Thoracic aorta (tissue), 2 donors: ENCODE measurements around the gene ELOVL7. TPM values are rescaled to one million over a fixed set of nuclear protein-coding genes. Genes with fewer than 3 reads are reported as not detected.

Experiments used
- ATAC-seq: fragments of 150-250 bp; one replicate; pipeline ENCODE4 v1.8.0; 2017; ENCODE audit warnings: low read depth; ENCODE audit not compliant: insufficient number of reproducible peaks, low FRiP score
- DNase-seq: peaks from one replicate; pipeline ENCODE4 v3.0.0-alpha.2; 2020; ENCODE audit warnings: low spot score
- H3K27ac ChIP-seq, 2 donors: fragments of 200-600 bp; sonication (generic); 1 replicate in 1 of 2; 2 replicates in 1 of 2; pipeline ENCODE4 v1.5.1; 2016; ENCODE audit warnings: mild to moderate bottlenecking in 2 of 2, moderate library complexity in 2 of 2
- H3K27me3 ChIP-seq: fragments of 200-600 bp; sonication (generic); replicated peaks from 2 replicates; pipeline ENCODE4 v1.6.0; 2016; ENCODE audit warnings: mild to moderate bottlenecking; ENCODE audit not compliant: insufficient read depth
- H3K36me3 ChIP-seq: fragments of 200-600 bp; sonication (generic); one replicate; pipeline ENCODE4 v1.5.1; 2016
- H3K4me1 ChIP-seq, 2 donors: fragments of 200-600 bp; sonication (generic); 1 replicate in 1 of 2; 2 replicates in 1 of 2; pipeline versions ENCODE4 v1.5.1 to v1.6.0; 2016; ENCODE audit warnings: low read depth in 2 of 2, mild to moderate bottlenecking in 1 of 2; ENCODE audit not compliant: control insufficient read depth in 1 of 2
- H3K4me3 ChIP-seq: fragments of 200-600 bp; sonication (generic); 2 replicates; pipeline ENCODE4 v1.5.1; 2016; ENCODE audit warnings: mild to moderate bottlenecking
- H3K9me3 ChIP-seq: fragments of 200-600 bp; sonication (generic); 2 replicates; pipeline ENCODE4 v1.5.1; 2016
- CTCF ChIP-seq: fragments of 200-600 bp; sonication (generic); IDR thresholded peaks from one replicate; pipeline ENCODE4 v1.5.1; 2019; ENCODE audit warnings: antibody characterized with exemption
- total RNA-seq, 2 donors: library from RNA; depleted of rRNA; stranded (reverse); fragments of >200 nt; gene quantifications; one replicate each; pipeline versions ENCODE4 v1.1.0 to v1.2.3, GENCODE V29; 2016

ELOVL7 gene
- total RNA-seq, 2 donors from 2014 or later = 3.0 to 18.5 TPM

- no peaks in the 10 kb centered on the region for H3K36me3 ChIP-seq
- H3K27ac ChIP-seq = no peak overlapping the region
- no peaks in the 10 kb centered on the region for H3K4me1 ChIP-seq
- no peaks in the 10 kb centered on the region for H3K9me3 ChIP-seq
- H3K4me3 ChIP-seq = no peak overlapping the region
- DNase-seq (no peak), ATAC-seq (no peak)
- no peaks in the 10 kb centered on the region for H3K27me3 ChIP-seq
- TF ChIP-seq CTCF = no peak
Observed at GRCh38 chr5:60856066-60856465, 12.0 kb upstream of the ELOVL7 start.

DNA sequence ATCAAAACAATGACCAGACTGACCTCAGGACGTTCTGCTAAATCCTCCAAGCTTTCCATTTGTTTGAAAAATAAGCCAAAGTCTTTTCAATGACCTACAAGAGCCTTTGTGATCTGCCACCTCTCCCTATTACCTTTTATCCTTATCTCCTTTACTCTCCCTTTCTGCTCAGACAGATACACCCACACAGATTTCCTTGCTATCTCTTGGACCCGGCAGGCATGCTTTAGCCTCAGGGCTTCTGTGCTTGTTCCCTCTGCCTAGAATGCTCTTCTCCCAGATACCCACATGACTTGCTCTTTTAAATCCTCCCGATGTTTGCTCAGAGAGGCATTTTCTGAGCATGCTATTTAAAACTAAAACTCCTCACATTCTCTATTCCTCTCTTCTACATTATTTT is 8.9 kb upstream of the ELOVL7 start:
- H3K27me3 ChIP-seq = no peaks in the 10 kb centered on the region
- no peak for DNase-seq
- H3K4me1 ChIP-seq = no peaks in the 10 kb centered on the region
- no peak for TF ChIP-seq CTCF
- H3K9me3 ChIP-seq = no peaks in the 10 kb centered on the region
- no peak for ATAC-seq
- H3K27ac ChIP-seq = no peak overlapping the region
- no peak overlapping the region for H3K4me3 ChIP-seq
- no peaks in the 10 kb centered on the region for H3K36me3 ChIP-seq

- no peak for TF ChIP-seq CTCF
- H3K9me3 ChIP-seq = no peaks in the 10 kb centered on the region
- H3K36me3 ChIP-seq = no peaks in the 10 kb centered on the region
- ATAC-seq = no peak
- H3K27me3 ChIP-seq = no peaks in the 10 kb centered on the region
- no peak for DNase-seq
- no peaks in the 10 kb centered on the region for H3K4me1 ChIP-seq
- no peak overlapping the region for H3K27ac ChIP-seq
- no peak overlapping the region for H3K4me3 ChIP-seq
Observed at GRCh38 chr5:60852317-60852716, 8.2 kb upstream of the ELOVL7 start.

DNA sequence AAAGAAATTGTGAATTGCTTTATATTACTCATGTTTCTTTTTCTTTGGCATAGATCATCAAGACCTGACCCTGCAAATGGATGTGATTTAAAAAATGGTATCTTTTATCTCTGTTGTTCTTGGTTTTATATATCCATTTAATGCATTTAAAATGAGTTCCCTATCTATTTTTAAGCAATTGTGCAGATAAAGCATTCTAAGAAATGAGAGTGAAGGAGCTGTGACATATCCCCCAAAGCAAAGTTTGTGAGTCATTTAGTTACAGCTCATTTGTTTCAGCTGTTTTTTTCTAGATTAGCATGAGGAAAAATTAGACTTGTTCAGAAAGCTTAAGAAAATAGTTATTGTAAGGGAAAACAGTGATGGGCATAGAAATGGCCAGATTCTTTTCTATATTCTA is 7.6 kb upstream of the ELOVL7 start:
- no peak overlapping the region for H3K27ac ChIP-seq
- no peaks in the 10 kb centered on the region for H3K36me3 ChIP-seq
- no peaks in the 10 kb centered on the region for H3K9me3 ChIP-seq
- H3K27me3 ChIP-seq = no peaks in the 10 kb centered on the region
- no peak for ATAC-seq
- H3K4me1 ChIP-seq = no peaks in the 10 kb centered on the region
- DNase-seq = no peak
- no peak for TF ChIP-seq CTCF
- H3K4me3 ChIP-seq = no peak overlapping the region

- H3K27me3 ChIP-seq = no peaks in the 10 kb centered on the region
- ATAC-seq = no peak
- H3K36me3 ChIP-seq = no peaks in the 10 kb centered on the region
- TF ChIP-seq CTCF = no peak
- DNase-seq = no peak
- H3K9me3 ChIP-seq = no peaks in the 10 kb centered on the region
- H3K4me3 ChIP-seq = no peak overlapping the region
- H3K27ac ChIP-seq = no peak overlapping the region
- H3K4me1 ChIP-seq = peaks cover 3 to 12% of the 10 kb centered on the region in 2 donors
Observed at GRCh38 chr5:60846298-60846697, 2.2 kb upstream of the ELOVL7 start.
